Mucosa of descending colon (tissue), 3 donors: ENCODE results near the gene E2F2. TPM values are rescaled to one million over a fixed set of nuclear protein-coding genes. Genes with fewer than 3 reads are reported as not detected.
A peak's percentile ranks its signal among the peaks of the same experiment; 100 is the strongest.

Source experiments
- ATAC-seq: fragments of 200-7000 bp; cut with Tn5 transposase; one replicate; pipeline ENCODE4 v1.9.1; 2020; ENCODE audit warnings: mild to moderate bottlenecking, moderate library complexity
- DNase-seq, 3 donors: peaks; one replicate each; pipeline ENCODE4 v3.0.0-alpha.2; 2020
- H3K36me3 ChIP-seq: fragments of 200-600 bp; one replicate; pipeline ENCODE4 v1.8.0; 2021; ENCODE audit warnings: low read depth, mild to moderate bottlenecking
- H3K4me1 ChIP-seq: fragments of 200-600 bp; one replicate; pipeline ENCODE4 v1.8.0; 2021; ENCODE audit warnings: low read depth, mild to moderate bottlenecking
- H3K4me3 ChIP-seq: fragments of 200-600 bp; one replicate; pipeline ENCODE4 v1.8.0; 2021; ENCODE audit warnings: mild to moderate bottlenecking
- H3K9me3 ChIP-seq: fragments of 200-600 bp; one replicate; pipeline ENCODE4 v1.8.0; 2021; ENCODE audit warnings: mild to moderate bottlenecking
- intact Hi-C, 2 donors: fragments of 100-400 bp; cut with DNase I in 1 of 2; cut with micrococcal nuclease in 1 of 2; formaldehyde crosslinking; loops; one replicate each; pipeline versions ENCODE4 v1.11.0 to v1.11.1; 2022; cut with DNase I, micrococcal nuclease
- total RNA-seq, 3 donors: library from RNA; stranded (reverse); fragmentation: NEBNext Ultra II Directional in 2 of 3; extraction: Animal tissue kit (Norgen Biotek cat#: 25700) in 2 of 3; gene quantifications; one replicate each; pipeline versions ENCODE4 v1.2.1 to v1.2.4, GENCODE V29; 2021 to 2023
- TF ChIP-seq, protein P1 (sequence below): fragments of 200-600 bp; IDR thresholded peaks from one replicate; pipeline ENCODE4 v1.8.0; 2022; ENCODE audit warnings: antibody characterized with exemption, mild to moderate bottlenecking
- donor health status: DM: no; HTN: no; CAD: no; lungs with moderate emphysema.
- donor health status: DM: no; HTN: no; CAD: no.
- donor health status: DM: no; HTN: yes; CAD: no.

The E2F2 gene
- total RNA-seq, 3 donors from 2014 or later = 8.6 to 18.0 (median 14.5) TPM

DNA sequence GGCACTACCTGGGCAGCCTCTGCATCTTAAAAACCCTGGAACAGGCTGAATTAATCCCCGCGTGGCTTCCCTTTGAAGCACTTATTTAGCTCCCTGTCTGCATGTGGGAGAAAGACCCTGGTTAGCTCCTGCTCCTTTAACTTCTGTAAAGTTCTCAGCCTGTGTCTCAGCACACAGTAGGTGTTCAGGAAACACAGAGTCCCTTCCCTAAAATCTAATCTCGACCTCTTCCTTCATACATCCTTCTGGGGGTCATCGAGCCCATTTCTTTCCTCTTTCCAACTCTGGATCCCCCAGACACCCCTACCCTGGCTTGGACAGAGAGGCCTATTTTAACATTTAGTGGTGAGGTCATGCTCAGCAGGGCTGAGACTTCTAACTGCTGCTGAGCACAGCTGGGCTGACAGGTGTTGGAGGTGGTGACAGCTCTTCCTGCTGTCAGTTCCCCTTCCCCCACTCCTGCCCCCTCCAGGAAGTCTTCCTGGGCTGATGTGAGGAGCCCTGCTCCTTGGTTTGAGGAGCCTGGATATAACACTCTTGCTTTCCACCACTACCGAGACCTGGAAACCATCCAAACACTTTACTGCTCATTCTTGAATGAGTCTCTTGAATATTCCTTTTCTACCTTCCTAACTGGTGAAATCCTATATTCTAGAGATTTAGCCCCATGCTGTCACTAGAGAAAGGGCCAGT lies 5.3 kb downstream of the E2F2 start:
- TF ChIP-seq, protein P1, sequence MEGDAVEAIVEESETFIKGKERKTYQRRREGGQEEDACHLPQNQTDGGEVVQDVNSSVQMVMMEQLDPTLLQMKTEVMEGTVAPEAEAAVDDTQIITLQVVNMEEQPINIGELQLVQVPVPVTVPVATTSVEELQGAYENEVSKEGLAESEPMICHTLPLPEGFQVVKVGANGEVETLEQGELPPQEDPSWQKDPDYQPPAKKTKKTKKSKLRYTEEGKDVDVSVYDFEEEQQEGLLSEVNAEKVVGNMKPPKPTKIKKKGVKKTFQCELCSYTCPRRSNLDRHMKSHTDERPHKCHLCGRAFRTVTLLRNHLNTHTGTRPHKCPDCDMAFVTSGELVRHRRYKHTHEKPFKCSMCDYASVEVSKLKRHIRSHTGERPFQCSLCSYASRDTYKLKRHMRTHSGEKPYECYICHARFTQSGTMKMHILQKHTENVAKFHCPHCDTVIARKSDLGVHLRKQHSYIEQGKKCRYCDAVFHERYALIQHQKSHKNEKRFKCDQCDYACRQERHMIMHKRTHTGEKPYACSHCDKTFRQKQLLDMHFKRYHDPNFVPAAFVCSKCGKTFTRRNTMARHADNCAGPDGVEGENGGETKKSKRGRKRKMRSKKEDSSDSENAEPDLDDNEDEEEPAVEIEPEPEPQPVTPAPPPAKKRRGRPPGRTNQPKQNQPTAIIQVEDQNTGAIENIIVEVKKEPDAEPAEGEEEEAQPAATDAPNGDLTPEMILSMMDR = no peak
- Histone ChIP-seq H3K9me3 (no peaks in the 10 kb centered on the region), H3K36me3 (no peaks in the 10 kb centered on the region), H3K4me1 (peaks cover 63% of the 10 kb centered on the region), H3K4me3 (no peak overlapping the region)
- DNase-seq = peak; percentile 52 to 73 (median 64)
- intact Hi-C loops = no loop called here
- ATAC-seq = peak; percentile 15

DNA sequence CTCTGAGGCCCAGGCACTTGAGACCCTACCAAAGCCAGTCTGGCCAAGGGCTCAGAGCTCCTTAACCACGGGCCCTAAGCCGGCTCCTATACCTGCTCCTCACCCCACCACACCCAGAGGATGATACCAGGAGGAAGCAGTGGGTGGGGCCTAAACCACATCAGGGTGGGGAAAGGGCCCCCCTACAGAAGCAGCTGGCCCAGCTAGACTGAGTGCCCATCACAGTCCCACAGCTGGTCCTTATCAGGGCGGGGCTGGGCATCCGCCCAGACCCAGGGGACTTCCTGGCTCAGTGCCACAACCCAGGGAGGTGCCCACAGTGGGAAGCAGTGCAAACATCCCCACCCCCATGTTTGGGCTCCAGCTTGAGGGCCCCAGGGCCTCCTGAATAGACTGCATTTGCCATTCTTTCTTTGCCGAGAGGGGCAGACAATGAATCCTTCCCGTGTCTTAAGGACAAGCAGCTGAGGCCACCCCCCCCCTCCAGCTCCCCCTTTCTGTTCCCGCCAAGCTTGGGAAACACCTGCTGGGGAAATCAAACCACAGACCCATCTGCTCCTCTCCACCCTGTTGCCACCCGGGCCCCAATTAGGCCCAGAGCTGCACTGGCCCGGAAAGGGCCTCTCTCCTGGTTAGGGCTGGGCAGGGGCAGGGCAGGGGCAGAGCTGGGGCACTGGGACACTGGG lies 6.2 kb downstream of the E2F2 start:
- TF ChIP-seq, protein P1 = no peak
- Histone ChIP-seq H3K4me3 (no peak overlapping the region), H3K36me3 (no peaks in the 10 kb centered on the region), H3K9me3 (no peaks in the 10 kb centered on the region), H3K4me1 (peaks cover 59% of the 10 kb centered on the region)
- ATAC-seq (peak; percentile 74), DNase-seq (peak; percentile 93)
- intact Hi-C loops = no loop called here

DNA sequence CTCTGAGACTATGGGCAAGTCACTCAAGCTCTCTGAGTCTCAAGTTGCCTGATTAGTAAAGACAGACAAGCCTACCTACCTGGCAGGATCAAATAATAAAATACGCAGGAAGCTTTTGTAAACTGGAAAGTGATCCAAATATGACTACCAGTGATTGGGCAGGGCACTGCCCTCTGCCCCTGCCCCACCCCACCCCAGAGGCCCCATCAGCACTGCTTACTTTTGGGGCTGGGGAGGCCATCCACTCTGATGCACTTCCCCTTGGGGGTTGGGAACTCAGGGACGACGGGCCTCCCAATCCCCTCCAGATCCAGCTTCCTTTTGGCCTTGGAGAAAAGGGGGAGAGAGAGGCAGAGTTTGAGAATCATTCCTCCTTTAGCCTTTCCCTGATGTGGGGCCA lies 6.9 kb downstream of the E2F2 start:
- ATAC-seq (peak; percentile 63), DNase-seq (peak; percentile 75 to 76 (median 75))
- no peak overlapping the region for H3K4me3 ChIP-seq
- intact Hi-C loops = no loop called here
- peaks cover 57% of the 10 kb centered on the region for H3K4me1 ChIP-seq
- no peaks in the 10 kb centered on the region for H3K9me3 ChIP-seq
- H3K36me3 ChIP-seq = no peaks in the 10 kb centered on the region
- TF ChIP-seq, protein P1 = no peak

DNA sequence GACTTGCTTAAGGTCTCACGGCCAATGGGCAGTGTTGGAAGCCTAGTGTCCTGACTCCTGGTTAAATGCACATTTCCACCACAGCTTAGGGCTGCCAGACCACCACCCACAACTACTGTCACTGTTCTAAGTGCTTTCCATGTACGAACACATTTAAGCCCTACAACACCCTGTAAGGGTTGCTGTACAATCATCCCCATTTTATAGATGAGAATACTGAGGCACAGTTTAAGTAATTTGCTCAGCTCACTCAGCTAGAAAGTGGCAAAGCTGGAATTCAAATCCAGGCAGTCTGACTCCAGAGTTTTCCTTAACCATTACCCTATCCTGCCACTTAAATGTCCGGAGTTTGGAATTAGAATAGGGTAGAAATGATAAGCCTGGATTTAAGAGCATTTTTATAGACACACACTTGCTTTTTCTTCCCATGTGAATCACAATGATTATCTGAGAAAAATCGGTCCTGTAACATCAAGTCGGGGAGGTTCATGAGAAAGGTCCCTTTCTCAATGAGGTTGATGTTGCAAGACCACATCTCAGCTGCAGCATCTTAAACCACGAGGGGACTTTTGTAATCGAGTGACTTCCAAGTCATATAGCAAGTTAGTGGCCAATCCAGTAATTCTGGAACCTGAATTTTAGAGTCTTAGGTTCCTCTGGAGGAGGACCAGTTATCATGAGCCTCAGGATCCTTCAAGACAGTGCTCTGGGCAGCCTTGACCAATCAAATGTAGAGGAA lies 8.6 kb downstream of the E2F2 start:
- Histone ChIP-seq H3K9me3 (no peaks in the 10 kb centered on the region), H3K4me1 (peaks cover 40% of the 10 kb centered on the region), H3K4me3 (no peak overlapping the region), H3K36me3 (no peaks in the 10 kb centered on the region)
- intact Hi-C loops = no loop called here
- no peak for DNase-seq
- TF ChIP-seq, protein P1 = no peak
- no peak for ATAC-seq

DNA sequence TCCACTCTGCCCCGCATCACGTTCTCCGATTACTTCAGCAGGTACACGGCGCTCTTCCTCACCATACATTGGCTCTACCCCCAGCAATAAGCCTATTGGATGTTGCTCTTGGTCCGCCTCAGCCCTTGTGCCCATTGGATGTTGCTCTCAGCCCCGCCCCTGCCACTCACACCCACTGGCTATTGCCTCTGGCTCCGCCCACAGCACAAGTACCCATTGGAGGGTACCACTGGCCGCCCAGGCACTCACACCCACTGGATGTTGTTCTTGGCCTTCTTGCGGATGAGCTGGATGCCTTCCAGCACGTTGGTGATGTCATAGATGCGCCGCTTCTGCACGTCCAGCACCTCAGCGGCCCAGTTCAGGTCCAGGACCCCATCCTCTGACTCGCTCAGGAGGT lies 9.4 kb downstream of the E2F2 start:
- intact Hi-C loops = no loop called here
- ATAC-seq (no peak), DNase-seq (peak in 1 of 3 donors; percentile 59)
- H3K4me3 ChIP-seq = no peak overlapping the region
- TF ChIP-seq, protein P1 = no peak
- no peaks in the 10 kb centered on the region for H3K36me3 ChIP-seq
- H3K9me3 ChIP-seq = no peaks in the 10 kb centered on the region
- H3K4me1 ChIP-seq = peaks cover 32% of the 10 kb centered on the region
